MM.1S (cell line): Measurements from ENCODE around the gene DAND5.
A peak's percentile ranks its signal among the peaks of the same experiment; 100 is the strongest.

Experiments used
- DNase-seq: peaks from one replicate; pipeline ENCODE4 v3.0.0-alpha.2; 2015
- H2AFZ ChIP-seq: fragments of 300-600 bp; sonication (generic); 2 replicates; pipeline ENCODE4 v1.6.0; 2016; ENCODE audit warnings: antibody characterized with exemption, low read length
- H3F3A ChIP-seq: fragments of 300-600 bp; sonication (generic); 2 replicates; pipeline ENCODE4 v1.6.1; 2016; ENCODE audit warnings: mild to moderate bottlenecking, antibody characterized with exemption, low read length, moderate library complexity, mixed read lengths; ENCODE audit not compliant: insufficient read depth
- H3K27ac ChIP-seq: fragments of 300-600 bp; sonication (generic); 2 replicates; pipeline ENCODE4 v1.5.1; 2016; ENCODE audit warnings: mild to moderate bottlenecking, low read length
- H3K27me3 ChIP-seq: fragments of 300-600 bp; sonication (generic); replicated peaks from 2 replicates; pipeline ENCODE4 v1.6.0; 2016; ENCODE audit warnings: low read length; ENCODE audit not compliant: insufficient read depth
- H3K36me3 ChIP-seq: fragments of 300-600 bp; sonication (generic); replicated peaks from 2 replicates; pipeline ENCODE4 v1.6.1; 2016; ENCODE audit warnings: mild to moderate bottlenecking, low read length, mixed read lengths; ENCODE audit not compliant: insufficient read depth
- H3K4me1 ChIP-seq: fragments of 300-600 bp; sonication (generic); 2 replicates; pipeline ENCODE4 v1.6.1; 2016; ENCODE audit warnings: low read length, mixed read lengths
- H3K4me2 ChIP-seq: fragments of 300-600 bp; sonication (generic); 2 replicates; pipeline ENCODE4 v1.6.0; 2016; ENCODE audit warnings: low read depth, low read length
- H3K4me3 ChIP-seq: fragments of 300-600 bp; sonication (generic); 2 replicates; pipeline ENCODE4 v1.5.1; 2016; ENCODE audit warnings: low read length, mixed read lengths
- H3K79me2 ChIP-seq: fragments of 300-600 bp; sonication (generic); 2 replicates; pipeline ENCODE4 v1.6.1; 2016; ENCODE audit warnings: mixed run types, low read length, mixed read lengths
- H3K9ac ChIP-seq: fragments of 300-600 bp; sonication (generic); 2 replicates; pipeline ENCODE4 v1.6.1; 2016; ENCODE audit warnings: low read length, mixed read lengths
- H3K9me2 ChIP-seq: fragments of 300-600 bp; sonication (generic); replicated peaks from 2 replicates; pipeline ENCODE4 v1.6.1; 2016; ENCODE audit warnings: mild to moderate bottlenecking, low read length, mixed read lengths; ENCODE audit not compliant: insufficient read depth
- H3K9me3 ChIP-seq: fragments of 300-600 bp; sonication (generic); replicated peaks from 2 replicates; pipeline ENCODE4 v1.6.1; 2016; ENCODE audit warnings: mild to moderate bottlenecking, low read length, mixed read lengths; ENCODE audit not compliant: insufficient read depth
- H4K20me1 ChIP-seq: fragments of 300-600 bp; sonication (generic); 2 replicates; pipeline ENCODE4 v1.6.1; 2016; ENCODE audit warnings: mild to moderate bottlenecking, low read length, moderate library complexity, mixed read lengths; ENCODE audit not compliant: insufficient read depth
- EZH2 ChIP-seq: fragments of 300-600 bp; sonication (generic); optimal IDR thresholded peaks from 2 replicates; pipeline ENCODE3; 2017; ENCODE audit warnings: low read depth, mild to moderate bottlenecking, antibody characterized with exemption, low read length, mixed read lengths
- EZH2phosphoT487 ChIP-seq: fragments of 300-600 bp; sonication (generic); IDR thresholded peaks from 2 replicates; pipeline ENCODE4 v1.6.1; 2018; ENCODE audit warnings: antibody characterized with exemption, low read length
- TF ChIP-seq, protein P1 (sequence below): fragments of 300-600 bp; sonication (generic); IDR thresholded peaks from 2 replicates; pipeline ENCODE4 v1.5.1; 2016; ENCODE audit warnings: antibody characterized with exemption, low read length, mixed read lengths

The DAND5 gene

DNA sequence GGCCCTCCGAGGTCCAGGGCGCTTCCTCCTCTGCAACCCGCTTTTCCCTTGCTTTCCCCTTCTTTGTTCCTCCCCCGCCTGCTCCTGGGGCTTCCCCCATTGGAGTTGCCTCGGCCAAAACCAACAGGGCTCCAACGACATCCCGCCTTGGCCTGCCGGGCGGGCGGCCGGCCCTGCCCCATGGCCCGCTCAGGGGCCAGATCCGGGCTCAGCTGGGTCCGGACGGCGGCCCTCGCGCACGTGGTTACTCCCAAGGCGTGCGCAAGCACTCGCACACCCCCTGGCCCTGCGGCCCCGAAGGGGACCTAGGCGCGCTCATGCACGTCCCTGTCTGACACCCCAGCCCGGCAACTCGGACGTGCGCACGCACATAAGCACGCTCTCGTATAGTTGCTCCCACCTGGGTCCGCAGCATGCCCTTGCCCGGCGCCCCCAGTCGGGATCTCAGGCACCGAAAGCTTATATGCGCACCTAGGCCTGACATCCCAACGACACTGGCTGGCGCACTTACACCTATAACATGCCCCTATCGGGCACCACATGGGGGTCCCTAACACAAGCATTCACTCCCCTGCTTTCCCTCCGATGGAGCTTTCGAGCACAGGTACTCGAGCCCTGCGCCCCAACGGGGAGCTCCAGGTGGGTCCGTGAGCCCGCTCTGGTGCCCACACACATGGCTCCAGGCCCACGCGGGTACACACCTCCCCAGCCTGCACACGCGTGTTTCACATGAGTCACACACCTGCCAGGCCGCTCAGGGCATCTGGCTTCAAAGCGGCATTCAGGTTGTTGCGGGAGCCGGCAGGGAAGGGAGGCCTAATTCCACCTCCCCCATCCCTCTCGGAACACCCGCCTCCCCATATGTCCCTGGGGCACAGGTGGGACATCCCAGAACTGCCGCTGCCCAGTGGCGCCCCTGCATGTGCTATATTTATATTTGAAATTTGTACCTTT lies 40.9 kb downstream of the DAND5 start:
- Histone ChIP-seq H3K27ac (no peak overlapping the region), H3K9me3 (no peaks in the 10 kb centered on the region), H3K27me3 (peaks cover 98% of the 10 kb centered on the region), H3F3A (no peaks in the 10 kb centered on the region), H3K79me2 (no peaks in the 10 kb centered on the region), H2AFZ (no peak overlapping the region), H4K20me1 (no peaks in the 10 kb centered on the region), H3K9ac (no peak overlapping the region), H3K4me3 (no peak overlapping the region), H3K9me2 (no peaks in the 10 kb centered on the region), H3K36me3 (no peaks in the 10 kb centered on the region), H3K4me1 (no peaks in the 10 kb centered on the region), H3K4me2 (no peak overlapping the region)
- TF ChIP-seq EZH2phosphoT487 (no peak), EZH2 (peak; percentile 1)
- TF ChIP-seq, protein P1, sequence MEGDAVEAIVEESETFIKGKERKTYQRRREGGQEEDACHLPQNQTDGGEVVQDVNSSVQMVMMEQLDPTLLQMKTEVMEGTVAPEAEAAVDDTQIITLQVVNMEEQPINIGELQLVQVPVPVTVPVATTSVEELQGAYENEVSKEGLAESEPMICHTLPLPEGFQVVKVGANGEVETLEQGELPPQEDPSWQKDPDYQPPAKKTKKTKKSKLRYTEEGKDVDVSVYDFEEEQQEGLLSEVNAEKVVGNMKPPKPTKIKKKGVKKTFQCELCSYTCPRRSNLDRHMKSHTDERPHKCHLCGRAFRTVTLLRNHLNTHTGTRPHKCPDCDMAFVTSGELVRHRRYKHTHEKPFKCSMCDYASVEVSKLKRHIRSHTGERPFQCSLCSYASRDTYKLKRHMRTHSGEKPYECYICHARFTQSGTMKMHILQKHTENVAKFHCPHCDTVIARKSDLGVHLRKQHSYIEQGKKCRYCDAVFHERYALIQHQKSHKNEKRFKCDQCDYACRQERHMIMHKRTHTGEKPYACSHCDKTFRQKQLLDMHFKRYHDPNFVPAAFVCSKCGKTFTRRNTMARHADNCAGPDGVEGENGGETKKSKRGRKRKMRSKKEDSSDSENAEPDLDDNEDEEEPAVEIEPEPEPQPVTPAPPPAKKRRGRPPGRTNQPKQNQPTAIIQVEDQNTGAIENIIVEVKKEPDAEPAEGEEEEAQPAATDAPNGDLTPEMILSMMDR = no peak
- no peak for DNase-seq

DNA sequence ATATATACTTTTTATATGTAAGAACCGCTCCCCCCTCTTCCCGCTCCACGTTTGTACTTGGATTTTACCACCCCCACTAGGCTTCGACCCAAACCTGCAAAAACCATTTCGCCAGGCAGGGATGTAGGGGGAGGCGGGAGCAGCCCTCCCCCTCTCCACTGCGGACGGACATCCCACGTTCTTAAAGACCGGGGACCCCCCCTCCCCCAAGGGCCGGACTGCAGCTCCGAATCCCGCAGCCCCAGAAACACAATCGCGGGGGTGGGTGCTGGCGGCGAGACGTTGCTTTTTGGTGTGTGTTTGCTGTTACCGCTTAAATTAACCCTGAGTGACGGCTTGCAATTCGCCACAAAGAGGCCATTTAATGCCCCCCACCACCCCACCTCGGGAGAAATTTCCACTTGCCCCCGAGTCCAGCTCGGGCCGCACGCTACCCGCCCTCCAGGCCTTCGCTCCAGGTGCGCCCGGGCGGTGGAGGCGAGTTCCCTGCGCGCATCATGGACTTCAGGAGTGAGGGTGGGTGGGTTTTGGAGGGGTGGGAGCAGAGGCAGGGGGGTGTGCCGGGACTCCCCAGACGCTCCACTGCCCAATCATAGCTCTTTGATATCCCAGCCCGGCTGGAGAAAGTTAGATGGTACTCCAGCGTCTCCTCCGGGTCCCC lies 41.7 kb downstream of the DAND5 start:
- H3K9ac ChIP-seq = no peak overlapping the region
- no peak overlapping the region for H3K4me2 ChIP-seq
- H2AFZ ChIP-seq = no peak overlapping the region
- H3K4me3 ChIP-seq = no peak overlapping the region
- H3K27me3 ChIP-seq = peaks cover 98% of the 10 kb centered on the region
- H3K36me3 ChIP-seq = no peaks in the 10 kb centered on the region
- no peak for DNase-seq
- H3K9me2 ChIP-seq = no peaks in the 10 kb centered on the region
- no peaks in the 10 kb centered on the region for H3K79me2 ChIP-seq
- H3K9me3 ChIP-seq = no peaks in the 10 kb centered on the region
- H3K27ac ChIP-seq = no peak overlapping the region
- TF ChIP-seq EZH2phosphoT487 = no peak
- TF ChIP-seq EZH2 = no peak
- TF ChIP-seq, protein P1 = no peak
- no peaks in the 10 kb centered on the region for H3K4me1 ChIP-seq
- H4K20me1 ChIP-seq = no peaks in the 10 kb centered on the region
- H3F3A ChIP-seq = no peaks in the 10 kb centered on the region

DNA sequence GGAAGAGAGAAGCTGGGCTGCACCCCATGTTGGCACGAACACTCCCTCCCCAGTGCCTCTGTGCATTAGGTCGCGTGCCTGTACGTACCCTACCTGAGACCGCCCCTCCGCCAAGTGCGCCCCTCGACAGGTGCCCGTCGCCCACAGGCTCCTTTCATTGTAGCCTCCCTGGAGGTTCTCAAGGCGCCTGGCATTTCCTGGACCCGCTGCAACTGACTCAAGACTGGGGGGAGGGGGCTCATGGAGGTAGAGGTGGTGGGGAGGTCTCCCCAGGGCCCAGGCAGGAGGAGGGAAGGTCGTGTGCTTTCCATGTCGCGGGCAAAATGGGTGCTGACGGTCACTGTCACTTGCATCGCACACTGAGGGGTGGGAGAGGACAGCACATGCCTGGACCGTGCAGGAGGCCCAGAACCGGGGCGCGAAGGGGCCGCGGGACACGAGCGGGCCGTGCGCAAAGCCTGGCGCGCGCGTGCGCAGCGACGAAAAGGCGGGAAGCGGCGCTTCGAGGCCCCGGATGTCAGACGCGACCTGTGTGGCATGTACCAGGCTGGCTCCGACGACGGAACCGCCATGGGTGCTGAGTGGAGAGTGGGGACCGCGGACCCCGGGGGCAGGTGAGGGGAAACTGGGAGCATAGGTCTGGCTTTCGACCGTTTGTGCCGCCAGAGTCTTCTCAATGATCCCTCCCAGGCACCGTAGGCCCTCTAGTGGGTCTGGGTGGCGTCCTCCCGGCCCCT lies 42.4 kb downstream of the DAND5 start:
- Histone ChIP-seq H3K79me2 (no peaks in the 10 kb centered on the region), H3K36me3 (no peaks in the 10 kb centered on the region), H3K27ac (no peak overlapping the region), H3K9ac (no peak overlapping the region), H3K4me3 (no peak overlapping the region), H3K4me2 (no peak overlapping the region), H3K27me3 (peaks cover 98% of the 10 kb centered on the region), H2AFZ (no peak overlapping the region), H4K20me1 (no peaks in the 10 kb centered on the region), H3K9me3 (no peaks in the 10 kb centered on the region), H3K4me1 (no peaks in the 10 kb centered on the region), H3F3A (no peaks in the 10 kb centered on the region), H3K9me2 (no peaks in the 10 kb centered on the region)
- no peak for DNase-seq
- no peak for TF ChIP-seq EZH2phosphoT487
- no peak for TF ChIP-seq EZH2
- TF ChIP-seq, protein P1 = no peak
